Measurements from ENCODE around the gene LEP. TPM values are rescaled to one million over a fixed set of nuclear protein-coding genes. Genes with fewer than 3 reads are reported as not detected.
A peak's percentile ranks its signal among the peaks of the same experiment; 100 is the strongest.

Gene LEP
- total RNA-seq: not detected

GRCh38 chr7:128240696-128241386 is at the start of gene LEP:
Gene LEP, plus strand, starts transcription at chr7:128241278. Its CDS starts 10,741 bp downstream, at chr7:128252019.

Small RNA genes lying within 50 kb of the gene (small RNA-seq; reads per million reads assigned to genes)
- 2.9 reads per million, percentile 84 among the genes with 10 or more reads in this experiment for gene MIR129-1 (ENCODE audit: low replicate concordance)

Other genes with a start within 250 kb of the LEP start
- gene LRRC4, start 209.8 kb upstream of the LEP start, total RNA-seq: 28.8 TPM
- gene RBM28, start 102.6 kb downstream of the LEP start, total RNA-seq: 38.8 TPM
- 2.5 TPM for gene PRRT4, start 120.4 kb downstream of the LEP start, total RNA-seq
- gene IMPDH1, start 168.7 kb downstream of the LEP start, total RNA-seq: 36.0 TPM
- 43.2 TPM for gene HILPDA, start 214.6 kb downstream of the LEP start, total RNA-seq
- 36.9 TPM for gene METTL2B, start 235.5 kb downstream of the LEP start, total RNA-seq

All from parietal lobe (tissue), 2 donors.